H1 (cell line): ENCODE data around the gene ZNF652. TPM values are rescaled to one million over a fixed set of nuclear protein-coding genes. Genes with fewer than 3 reads are reported as not detected.

ENCODE experiments used
- CTCF ChIA-PET: fragments of 300-600 bp; sonication (Branson Sonifier 250); formaldehyde crosslinking; loops from one replicate; lab custom pipeline; 2021; ENCODE audit not compliant: partially characterized antibody; lab: Charles Lee
- POLR2A ChIA-PET: fragments of 300-600 bp; sonication (Branson Sonifier 250); formaldehyde crosslinking; loops from one replicate; lab custom pipeline; 2021; ENCODE audit warnings: inconsistent platforms; ENCODE audit not compliant: partially characterized antibody; lab: Charles Lee
- DNase-seq, 2 experiments: peaks; one replicate each; pipeline versions ENCODE4 v3.0.0 to v3.0.0-alpha.2; 2010 to 2022; ENCODE audit warnings: low spot score in 2 of 2, low read depth in 1 of 2, mixed read lengths in 1 of 2
- FAIRE-seq: peaks from 2 replicates; lab custom pipeline; 2011; peaks lifted over from hg19 to GRCh38; lab: Jason Lieb, UNC
- H2AFZ ChIP-seq: 2 replicates; pipeline ENCODE4 v1.8.1; 2012; ENCODE audit warnings: low read length, inconsistent platforms
- H2AK5ac ChIP-seq: 2 replicates; pipeline ENCODE4 v1.6.1; 2013; ENCODE audit warnings: low read depth, low read length
- H2BK120ac ChIP-seq: replicated peaks from 2 replicates; pipeline ENCODE3; 2013; ENCODE audit warnings: low read depth, low read length, inconsistent platforms
- H2BK12ac ChIP-seq: 2 replicates; pipeline ENCODE4 v1.6.1; 2013; ENCODE audit warnings: low read depth, low read length
- H2BK15ac ChIP-seq: 2 replicates; pipeline ENCODE4 v1.6.1; 2013; ENCODE audit warnings: low read length
- H2BK20ac ChIP-seq: 2 replicates; pipeline ENCODE4 v1.6.1; 2013; ENCODE audit warnings: low read length
- H2BK5ac ChIP-seq: 2 replicates; pipeline ENCODE4 v1.6.1; 2013; ENCODE audit warnings: low read depth, low read length
- H3K14ac ChIP-seq: 2 replicates; pipeline ENCODE4 v1.6.1; 2013; ENCODE audit warnings: inconsistent platforms; ENCODE audit not compliant: insufficient read length
- H3K18ac ChIP-seq: 2 replicates; pipeline ENCODE4 v1.6.1; 2013; ENCODE audit warnings: low read length; ENCODE audit errors: extremely low read depth
- H3K23ac ChIP-seq: 2 replicates; pipeline ENCODE4 v1.6.1; 2013; ENCODE audit warnings: inconsistent platforms; ENCODE audit not compliant: insufficient read length
- H3K23me2 ChIP-seq: 2 replicates; pipeline ENCODE4 v1.6.1; 2013; ENCODE audit warnings: low read depth, low read length
- H3K27ac ChIP-seq: 2 replicates; pipeline ENCODE4 v1.6.1; 2011; ENCODE audit warnings: low read depth, low read length, inconsistent platforms
- H3K27me3 ChIP-seq, 4 experiments: replicated peaks in 1 of 4; 1 replicate in 1 of 4; 2 replicates in 3 of 4; pipeline versions ENCODE4 v1.6.1 to v1.8.1; 2011 to 2013; ENCODE audit warnings: low read length in 3 of 4, mild to moderate bottlenecking in 3 of 4, inconsistent platforms in 2 of 4, mixed read lengths in 2 of 4, moderate library complexity in 1 of 4; ENCODE audit not compliant: control insufficient read depth in 3 of 4, insufficient read depth in 3 of 4; ENCODE audit errors: extremely low read depth in 1 of 4
- H3K36me3 ChIP-seq, 4 experiments: 2 replicates each; pipeline versions ENCODE4 v1.6.1 to v1.8.1; 2011 to 2013; ENCODE audit warnings: mild to moderate bottlenecking in 4 of 4, low read length in 3 of 4, moderate library complexity in 2 of 4, control low read depth in 1 of 4, inconsistent platforms in 1 of 4; ENCODE audit not compliant: insufficient read depth in 4 of 4, control insufficient read depth in 2 of 4
- H3K4ac ChIP-seq: replicated peaks from 2 replicates; pipeline ENCODE3; 2013; ENCODE audit warnings: low read length, low read depth, mixed read lengths, inconsistent platforms; ENCODE audit not compliant: insufficient read length
- H3K4me1 ChIP-seq, 4 experiments: replicated peaks in 1 of 4; 1 replicate in 1 of 4; 2 replicates in 3 of 4; pipeline versions ENCODE4 v1.6.1 to v1.8.1; 2011 to 2013; ENCODE audit warnings: low read length in 3 of 4, inconsistent platforms in 2 of 4, mixed read lengths in 1 of 4; ENCODE audit not compliant: insufficient read depth in 4 of 4, control insufficient read depth in 3 of 4
- H3K4me2 ChIP-seq, 2 experiments: 2 replicates each; pipeline versions ENCODE4 v1.6.1 to v1.8.1; 2011 to 2013; ENCODE audit warnings: low read depth in 2 of 2, low read length in 2 of 2, control low read depth in 1 of 2, inconsistent platforms in 1 of 2, mild to moderate bottlenecking in 1 of 2; ENCODE audit not compliant: insufficient read depth in 1 of 2
- H3K4me3 ChIP-seq, 4 experiments: fragments of 200-600, 300-600 bp in 1 of 4; sonication (generic), shearing (Covaris generic), sonication (Bioruptor Twin) in 1 of 4; 2 replicates each; pipeline versions ENCODE4 v1.5.1 to v1.8.1; 2011 to 2016; ENCODE audit warnings: low read length in 4 of 4, low read depth in 3 of 4, control low read depth in 2 of 4, inconsistent platforms in 2 of 4, mild to moderate bottlenecking in 2 of 4, mixed read lengths in 1 of 4, moderate library complexity in 1 of 4; ENCODE audit not compliant: insufficient read depth in 2 of 4; ENCODE audit errors: extremely low read depth in 1 of 4
- H3K56ac ChIP-seq: replicated peaks from 2 replicates; pipeline ENCODE3; 2013; ENCODE audit warnings: low read depth, mild to moderate bottlenecking, mixed read lengths, low read length, inconsistent platforms; ENCODE audit not compliant: insufficient read length
- H3K79me1 ChIP-seq: 2 replicates; pipeline ENCODE4 v1.6.1; 2013; ENCODE audit warnings: low read depth, low read length, control low read depth
- H3K79me2 ChIP-seq, 2 experiments: 2 replicates each; pipeline versions ENCODE4 v1.6.1 to v1.8.1; 2012 to 2013; ENCODE audit warnings: low read length in 2 of 2, mild to moderate bottlenecking in 2 of 2, inconsistent platforms in 1 of 2; ENCODE audit not compliant: insufficient read depth in 2 of 2, control insufficient read depth in 1 of 2
- H3K9ac ChIP-seq, 4 experiments: replicated peaks in 1 of 4; 1 replicate in 1 of 4; 2 replicates in 3 of 4; pipeline versions ENCODE4 v1.6.1 to v1.8.1; 2011 to 2013; ENCODE audit warnings: low read depth in 3 of 4, low read length in 3 of 4, control low read depth in 2 of 4, mild to moderate bottlenecking in 2 of 4, moderate library complexity in 2 of 4, inconsistent platforms in 1 of 4; ENCODE audit errors: extremely low read depth in 1 of 4
- H3K9me3 ChIP-seq, 2 experiments: 2 replicates each; pipeline versions ENCODE4 v1.6.1 to v1.8.1; 2012 to 2013; ENCODE audit warnings: mild to moderate bottlenecking in 2 of 2, moderate library complexity in 2 of 2, control low read depth in 1 of 2, inconsistent platforms in 1 of 2, low read depth in 1 of 2, low read length in 1 of 2, mixed read lengths in 1 of 2; ENCODE audit not compliant: insufficient read depth in 2 of 2
- H4K20me1 ChIP-seq, 2 experiments: replicated peaks in 1 of 2; 2 replicates each; pipeline versions ENCODE3 to v1.8.1; 2011 to 2013; ENCODE audit warnings: inconsistent platforms in 2 of 2, low read length in 2 of 2, mild to moderate bottlenecking in 1 of 2; ENCODE audit not compliant: insufficient read depth in 2 of 2, control insufficient read depth in 1 of 2
- H4K5ac ChIP-seq: 2 replicates; pipeline ENCODE4 v1.6.1; 2013; ENCODE audit warnings: low read length, low read depth, mixed read lengths, inconsistent platforms; ENCODE audit not compliant: insufficient read length
- H4K8ac ChIP-seq: 2 replicates; pipeline ENCODE4 v1.8.0; 2013; ENCODE audit warnings: mild to moderate bottlenecking, moderate library complexity, low read length, inconsistent platforms; ENCODE audit not compliant: insufficient read depth; ENCODE audit errors: extremely low read depth
- H4K91ac ChIP-seq: replicated peaks from 2 replicates; pipeline ENCODE3; 2013; ENCODE audit warnings: low read length, mixed read lengths, inconsistent platforms; ENCODE audit not compliant: insufficient read length
- BACH1 ChIP-seq: IDR thresholded peaks from 2 replicates; pipeline ENCODE4 v1.6.1; 2012; ENCODE audit warnings: low read length, improper control_type of control experiment
- CBX5 ChIP-seq: fragments of 300-800, 300-1000 bp; sonication (generic); IDR thresholded peaks from 2 replicates; pipeline ENCODE4 v1.7.1; 2016; ENCODE audit warnings: antibody characterized with exemption, low read length, low read depth
- CHD1 ChIP-seq: IDR thresholded peaks from 2 replicates; pipeline ENCODE4 v1.6.1; 2012; ENCODE audit warnings: low read depth, low read length, improper control_type of control experiment
- EP300 ChIP-seq, 2 experiments: IDR thresholded peaks; 1 replicate in 1 of 2; 2 replicates in 1 of 2; pipeline ENCODE4 v1.6.1; 2011 to 2012; ENCODE audit warnings: low read depth in 2 of 2, low read length in 2 of 2, mild to moderate bottlenecking in 2 of 2, borderline replicate concordance in 1 of 2, inconsistent platforms in 1 of 2, moderate library complexity in 1 of 2
- KDM1A ChIP-seq: fragments of 200-600, 300-600 bp; sonication (generic); IDR thresholded peaks from 2 replicates; pipeline ENCODE4 v1.7.1; 2016; ENCODE audit warnings: mild to moderate bottlenecking, low read length, borderline replicate concordance
- MAFK ChIP-seq: IDR thresholded peaks from 2 replicates; pipeline ENCODE4 v1.6.1; 2012; ENCODE audit warnings: low read depth, mild to moderate bottlenecking, improper control_type of control experiment, low read length
- SAP30 ChIP-seq: fragments of 300-600 bp; sonication (generic); IDR thresholded peaks from 2 replicates; pipeline ENCODE4 v1.7.1; 2012; ENCODE audit warnings: low read length, moderate library complexity, mild to moderate bottlenecking, inconsistent platforms; ENCODE audit not compliant: insufficient read depth, insufficient replicate concordance
- SIRT6 ChIP-seq: IDR thresholded peaks from one replicate; pipeline ENCODE4 v1.7.1; 2012; ENCODE audit warnings: low read length, inconsistent platforms
- SP4 ChIP-seq: IDR thresholded peaks from 2 replicates; pipeline ENCODE4 v1.6.1; 2012; ENCODE audit warnings: low read length, inconsistent platforms
- SRF ChIP-seq: IDR thresholded peaks from 2 replicates; pipeline ENCODE4 v1.6.1; 2011; ENCODE audit warnings: mild to moderate bottlenecking, low read depth, low read length, moderate library complexity
- SUZ12 ChIP-seq: fragments of 200-600 bp; sonication (generic); IDR thresholded peaks from 2 replicates; pipeline ENCODE4 v1.6.1; 2012; ENCODE audit warnings: mild to moderate bottlenecking, inconsistent platforms, low read length, moderate library complexity, mixed read lengths
- TAF1 ChIP-seq: IDR thresholded peaks from 2 replicates; pipeline ENCODE4 v1.6.1; 2011; ENCODE audit warnings: mild to moderate bottlenecking, low read depth, low read length
- USF2 ChIP-seq: IDR thresholded peaks from 2 replicates; pipeline ENCODE4 v1.6.1; 2011; ENCODE audit warnings: low read length, improper control_type of control experiment
- WGBS, 2 experiments: shearing (Covaris generic) in 1 of 2; methylation state at CpG; one replicate each; pipeline versions ENCODE4 v1.1.6 to v1.1.7; 2013 to 2015; ENCODE audit warnings: low lambda C conversion rate in 2 of 2, mixed read lengths in 2 of 2, inconsistent platforms in 1 of 2, low coverage in 1 of 2, missing lambda C conversion rate in 1 of 2; ENCODE audit not compliant: insufficient replicate concordance in 2 of 2, insufficient coverage in 1 of 2, insufficient read length in 1 of 2; ENCODE audit errors: extremely low coverage in 1 of 2, missing lambda C conversion rate in 1 of 2; 5-methylcytosine and 5-hydroxymethylcytosine counted together
- polyA plus RNA-seq, 7 experiments: library from polyadenylated mRNA; depleted of rRNA in 3 of 7; stranded (reverse) in 5 of 7; unstranded in 2 of 7; fragments of >200 nt in 5 of 7; fragments of 200-250 nt in 2 of 7; gene quantifications; 1 replicate in 5 of 7; 2 replicates in 1 of 7; 4 replicates in 1 of 7; pipeline versions ENCODE4 v1.2.1 to v1.2.3, GENCODE V29; 2011 to 2013; ENCODE audit warnings: missing spikeins in 2 of 7, mixed read lengths in 2 of 7
- total RNA-seq: library from RNA; stranded (reverse); fragmentation: NEBNext Ultra II Directional; extraction: Animal tissue kit (Norgen Biotek cat#: 25700); gene quantifications from 2 replicates; pipeline ENCODE4 v1.2.1, GENCODE V29; 2021
- TF ChIP-seq, protein P1 (sequence below): IDR thresholded peaks from 2 replicates; pipeline ENCODE4 v1.6.1; 2012; ENCODE audit warnings: inconsistent platforms

The ZNF652 gene
- total and polyA plus RNA-seq, 2 of the 8 experiments (the other 6 are each of a cell fraction or from before 2014, with no cell fraction given): 13.5 to 39.6 TPM

- H2BK15ac ChIP-seq: no peak overlapping the region
- no peak overlapping the region for H4K8ac ChIP-seq
- H3K4ac ChIP-seq: no peak overlapping the region
- CTCF ChIA-PET: interaction anchor here (2.5 kb wide), 1 partner anchor 9 kb away, joined by 8 read pairs; no protein-coding TSS in a partner anchor
- no peak overlapping the region for H3K56ac ChIP-seq
- no peak overlapping the region for H2BK12ac ChIP-seq
- H3K4me1 ChIP-seq: no peaks in the 10 kb centered on the region
- no peak overlapping the region for H3K14ac ChIP-seq
- H2AK5ac ChIP-seq: no peak overlapping the region
- WGBS, 2 experiments: 86% methylated on average over 3 of the region's 3 CpGs; no CpG with 5 or more reads in 1 of the 2 experiments
- H3K23me2 ChIP-seq: no peaks in the 10 kb centered on the region
- H3K27ac ChIP-seq: no peak overlapping the region
- no peak overlapping the region for H4K5ac ChIP-seq
- no peak overlapping the region for H3K9ac ChIP-seq
- H2BK5ac ChIP-seq: no peak overlapping the region
- H4K20me1 ChIP-seq: no peaks in the 10 kb centered on the region
- H3K4me3 ChIP-seq: no peak overlapping the region
- no peak overlapping the region for H4K91ac ChIP-seq
- H3K36me3 ChIP-seq: peaks cover 4 to 9% (median 6%) of the 10 kb centered on the region in 4 experiments; a peak in 6 of 8 replicates
- H3K79me1 ChIP-seq: no peaks in the 10 kb centered on the region
- POLR2A ChIA-PET: interaction anchor here (0.6 kb wide), 1 partner anchor 13 kb away, joined by 4 read pairs; no protein-coding TSS in a partner anchor
- DNase-seq (no peak), FAIRE-seq (no peak)
- H2BK120ac ChIP-seq: no peak overlapping the region
- no peaks in the 10 kb centered on the region for H3K27me3 ChIP-seq
- H2BK20ac ChIP-seq: no peak overlapping the region
- no peak overlapping the region for H3K23ac ChIP-seq
- no peaks in the 10 kb centered on the region for H3K9me3 ChIP-seq
- H3K79me2 ChIP-seq: no peaks in the 10 kb centered on the region
- H3K4me2 ChIP-seq: no peak overlapping the region
- H3K18ac ChIP-seq: no peak overlapping the region
- H2AFZ ChIP-seq: no peak overlapping the region
- TF ChIP-seq, protein P1, sequence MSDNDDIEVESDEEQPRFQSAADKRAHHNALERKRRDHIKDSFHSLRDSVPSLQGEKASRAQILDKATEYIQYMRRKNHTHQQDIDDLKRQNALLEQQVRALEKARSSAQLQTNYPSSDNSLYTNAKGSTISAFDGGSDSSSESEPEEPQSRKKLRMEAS: no peak
- TF ChIP-seq TAF1 (no peak), MAFK (no peak), KDM1A (no peak), CBX5 (no peak), SUZ12 (no peak), USF2 (no peak), EP300 (IDR thresholded peaks at IDR 0.05; ENCODE audit: borderline replicate concordance in 1 of 2, low read depth in 2 of 2, low read length in 2 of 2) (no peak), SP4 (no peak), SRF (no peak), SIRT6 (no peak), CHD1 (no peak), BACH1 (no peak), SAP30 (no peak)
Observed at GRCh38 chr17:49299996-49300395, 62.1 kb downstream of the ZNF652 start.
